Smooth muscle cell (in vitro differentiated cells): ENCODE measurements around the gene SNRPA. TPM values are rescaled to one million over a fixed set of nuclear protein-coding genes. Genes with fewer than 3 reads are reported as not detected.
"Not testable (repeated sequence)": the region's sequence is repeated elsewhere in the genome, so short reads cannot be mapped to it uniquely, and the experiment has no call there.

ENCODE experiments used
- DNase-seq: peaks from one replicate; lab custom pipeline; 2025; ENCODE audit not compliant: unreplicated experiment; lab: John Stamatoyannopoulos, UW
- H2AFZ ChIP-seq: fragments of 200-600 bp; sonication (generic); 2 replicates; pipeline ENCODE4 v1.6.0; 2016; ENCODE audit warnings: antibody characterized with exemption, low read depth, mild to moderate bottlenecking
- H3F3A ChIP-seq: fragments of 200-600 bp; sonication (generic); 2 replicates; pipeline ENCODE4 v1.6.0; 2017; ENCODE audit warnings: antibody characterized with exemption, low read depth
- H3K27ac ChIP-seq: fragments of 200-600 bp; sonication (generic); 2 replicates; pipeline ENCODE4 v1.5.1; 2016; ENCODE audit warnings: low read depth, mild to moderate bottlenecking
- H3K27me3 ChIP-seq: fragments of 200-600 bp; sonication (generic); 2 replicates; pipeline ENCODE4 v1.6.1; 2016; ENCODE audit warnings: low read depth, mild to moderate bottlenecking
- H3K36me3 ChIP-seq: fragments of 200-600 bp; sonication (generic); 2 replicates; pipeline ENCODE4 v1.5.1; 2016; ENCODE audit warnings: low read depth
- H3K4me1 ChIP-seq: fragments of 200-600 bp; sonication (generic); 2 replicates; pipeline ENCODE4 v1.5.1; 2016; ENCODE audit warnings: low read depth
- H3K4me2 ChIP-seq: fragments of 200-600 bp; sonication (generic); 2 replicates; pipeline ENCODE4 v1.6.0; 2016; ENCODE audit warnings: mild to moderate bottlenecking
- H3K4me3 ChIP-seq: fragments of 200-600 bp; sonication (generic); 2 replicates; pipeline ENCODE4 v1.5.1; 2016; ENCODE audit warnings: mild to moderate bottlenecking
- H3K79me2 ChIP-seq: fragments of 200-600 bp; sonication (generic); 2 replicates; pipeline ENCODE4 v1.6.0; 2016; ENCODE audit warnings: low read depth, mild to moderate bottlenecking
- H3K9ac ChIP-seq: fragments of 200-600 bp; sonication (generic); 2 replicates; pipeline ENCODE4 v1.6.0; 2016; ENCODE audit warnings: low read depth
- H3K9me3 ChIP-seq: fragments of 200-600 bp; sonication (generic); replicated peaks from 2 replicates; pipeline ENCODE4 v1.5.1; 2016; ENCODE audit warnings: low read depth
- H4K20me1 ChIP-seq: fragments of 200-600 bp; sonication (generic); 2 replicates; pipeline ENCODE4 v1.6.0; 2016; ENCODE audit warnings: low read depth
- WGBS: methylation state at CpG from one replicate; pipeline ENCODE4 v1.1.7; 2016; ENCODE audit warnings: low lambda C conversion rate; 5-methylcytosine and 5-hydroxymethylcytosine counted together
- polyA plus RNA-seq: library from polyadenylated mRNA; unstranded; fragments of >200 nt; fragmentation: Nextera tagmentation; extraction: Ambion mirVana; gene quantifications from 2 replicates; pipeline ENCODE4 v1.2.1, GENCODE V29; 2016
- total RNA-seq: library from RNA; depleted of rRNA; stranded (reverse); fragments of >200 nt; gene quantifications from 2 replicates; pipeline ENCODE4 v1.2.3, GENCODE V29; 2014
- TF ChIP-seq, protein P1 (sequence below): fragments of 200-600 bp; sonication (generic); IDR thresholded peaks from 2 replicates; pipeline ENCODE4 v1.5.1; 2017; ENCODE audit warnings: borderline replicate concordance, mild to moderate bottlenecking, antibody characterized with exemption; ENCODE audit not compliant: insufficient read depth, poor library complexity, severe bottlenecking

Gene SNRPA
- total and polyA plus RNA-seq, 2 experiments from 2014 or later = 30.3 to 87.7 TPM

GRCh38 chr19:40723661-40724254 is 27.2 kb upstream of the SNRPA start:
- no peak overlapping the region for H2AFZ ChIP-seq
- H3F3A ChIP-seq = no peaks in the 10 kb centered on the region
- H3K79me2 ChIP-seq = peaks cover 79% of the 10 kb centered on the region
- peaks cover 12% of the 10 kb centered on the region for H3K36me3 ChIP-seq
- H3K27ac ChIP-seq = no peak overlapping the region
- no peak for DNase-seq
- no peaks in the 10 kb centered on the region for H3K9me3 ChIP-seq
- H3K4me2 ChIP-seq = no peak overlapping the region
- H4K20me1 ChIP-seq = peaks cover 90% of the 10 kb centered on the region
- H3K9ac ChIP-seq = no peak overlapping the region
- H3K4me1 ChIP-seq = peaks cover 10% of the 10 kb centered on the region
- 97% methylated on average over 5 of the region's 5 CpGs for WGBS
- TF ChIP-seq, protein P1, sequence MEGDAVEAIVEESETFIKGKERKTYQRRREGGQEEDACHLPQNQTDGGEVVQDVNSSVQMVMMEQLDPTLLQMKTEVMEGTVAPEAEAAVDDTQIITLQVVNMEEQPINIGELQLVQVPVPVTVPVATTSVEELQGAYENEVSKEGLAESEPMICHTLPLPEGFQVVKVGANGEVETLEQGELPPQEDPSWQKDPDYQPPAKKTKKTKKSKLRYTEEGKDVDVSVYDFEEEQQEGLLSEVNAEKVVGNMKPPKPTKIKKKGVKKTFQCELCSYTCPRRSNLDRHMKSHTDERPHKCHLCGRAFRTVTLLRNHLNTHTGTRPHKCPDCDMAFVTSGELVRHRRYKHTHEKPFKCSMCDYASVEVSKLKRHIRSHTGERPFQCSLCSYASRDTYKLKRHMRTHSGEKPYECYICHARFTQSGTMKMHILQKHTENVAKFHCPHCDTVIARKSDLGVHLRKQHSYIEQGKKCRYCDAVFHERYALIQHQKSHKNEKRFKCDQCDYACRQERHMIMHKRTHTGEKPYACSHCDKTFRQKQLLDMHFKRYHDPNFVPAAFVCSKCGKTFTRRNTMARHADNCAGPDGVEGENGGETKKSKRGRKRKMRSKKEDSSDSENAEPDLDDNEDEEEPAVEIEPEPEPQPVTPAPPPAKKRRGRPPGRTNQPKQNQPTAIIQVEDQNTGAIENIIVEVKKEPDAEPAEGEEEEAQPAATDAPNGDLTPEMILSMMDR = no peak
- no peak overlapping the region for H3K4me3 ChIP-seq
- no peaks in the 10 kb centered on the region for H3K27me3 ChIP-seq

DNA sequence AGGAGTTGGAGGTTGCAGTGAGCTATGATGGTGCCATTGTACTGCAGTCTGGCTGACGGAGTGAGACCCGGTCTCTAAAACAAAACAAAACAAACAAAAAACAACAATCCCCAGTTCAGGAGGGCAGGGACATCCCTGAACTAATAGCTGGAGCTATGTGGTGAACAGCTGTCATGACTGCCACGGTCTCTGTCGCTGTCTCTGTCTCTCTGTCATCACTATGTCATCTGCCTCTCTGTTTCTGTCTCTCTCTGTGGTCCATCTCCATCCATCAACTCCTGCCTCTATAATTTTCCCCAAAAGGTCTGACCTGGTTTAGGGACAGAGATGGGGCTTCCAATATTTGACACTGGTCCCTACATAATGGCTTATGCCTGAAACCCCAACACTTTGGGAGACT is 26.7 kb upstream of the SNRPA start:
- no peaks in the 10 kb centered on the region for H3F3A ChIP-seq
- DNase-seq = no peak
- no peak overlapping the region for H3K4me3 ChIP-seq
- TF ChIP-seq, protein P1 = no peak
- H3K27me3 ChIP-seq = no peaks in the 10 kb centered on the region
- peaks cover 12% of the 10 kb centered on the region for H3K36me3 ChIP-seq
- no peak overlapping the region for H3K9ac ChIP-seq
- H3K9me3 ChIP-seq = no peaks in the 10 kb centered on the region
- H3K4me2 ChIP-seq = no peak overlapping the region
- H3K4me1 ChIP-seq = peaks cover 7% of the 10 kb centered on the region
- peaks cover 73% of the 10 kb centered on the region for H3K79me2 ChIP-seq
- 92% methylated on average over 4 of the region's 4 CpGs for WGBS
- H3K27ac ChIP-seq = no peak overlapping the region
- peaks cover 93% of the 10 kb centered on the region for H4K20me1 ChIP-seq
- no peak overlapping the region for H2AFZ ChIP-seq

DNA sequence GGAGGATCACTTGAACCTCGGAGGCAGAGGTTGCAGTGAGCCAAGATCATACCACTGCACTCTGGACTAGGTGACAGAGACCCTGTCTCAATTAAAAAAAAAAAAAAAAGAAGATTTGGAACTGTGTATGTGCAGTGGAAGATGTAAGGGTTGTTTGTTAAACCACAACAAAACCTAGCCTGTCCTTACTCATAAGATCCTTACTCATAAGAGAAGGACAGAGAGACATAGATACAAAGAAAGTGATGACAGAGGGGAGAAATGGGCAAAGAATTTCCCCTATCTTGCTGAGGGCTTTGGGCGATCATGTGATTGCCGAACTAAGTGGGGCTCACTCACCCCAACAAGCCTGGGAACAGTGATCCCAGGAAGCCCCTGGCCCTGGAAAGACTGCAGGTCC is 26.1 kb upstream of the SNRPA start:
- Histone ChIP-seq H3K36me3 (peaks cover 14% of the 10 kb centered on the region), H2AFZ (no peak overlapping the region), H3K79me2 (peaks cover 68% of the 10 kb centered on the region), H3K4me2 (no peak overlapping the region), H3K9ac (no peak overlapping the region), H3F3A (no peaks in the 10 kb centered on the region), H3K4me3 (no peak overlapping the region), H3K27me3 (no peaks in the 10 kb centered on the region), H3K9me3 (no peaks in the 10 kb centered on the region), H3K4me1 (peaks cover 2% of the 10 kb centered on the region), H3K27ac (no peak overlapping the region), H4K20me1 (peaks cover 88% of the 10 kb centered on the region)
- TF ChIP-seq, protein P1 = no peak
- WGBS = 95% methylated on average over 3 of the region's 3 CpGs
- no peak for DNase-seq

- H3K4me1 ChIP-seq = no peaks in the 10 kb centered on the region
- no peak overlapping the region for H3K27ac ChIP-seq
- H4K20me1 ChIP-seq = peaks cover 85% of the 10 kb centered on the region
- no peaks in the 10 kb centered on the region for H3K27me3 ChIP-seq
- H2AFZ ChIP-seq = no peak overlapping the region
- WGBS = 93% methylated on average over 4 of the region's 4 CpGs
- DNase-seq = no peak
- TF ChIP-seq, protein P1 = no peak
- no peaks in the 10 kb centered on the region for H3F3A ChIP-seq
- peaks cover 24% of the 10 kb centered on the region for H3K36me3 ChIP-seq
- H3K9ac ChIP-seq = no peak overlapping the region
- no peak overlapping the region for H3K4me2 ChIP-seq
- peaks cover 54% of the 10 kb centered on the region for H3K79me2 ChIP-seq
- no peak overlapping the region for H3K4me3 ChIP-seq
- no peaks in the 10 kb centered on the region for H3K9me3 ChIP-seq
These were observed 24.7 kb upstream of the SNRPA start for GRCh38 chr19:40726279-40726678.

- H3K27ac ChIP-seq, H3K27me3 ChIP-seq: not testable (repeated sequence)
- H3K36me3 ChIP-seq = peaks cover 24% of the 10 kb centered on the region
These were observed 20.9 kb upstream of the SNRPA start for GRCh38 chr19:40730065-40730464.

DNA sequence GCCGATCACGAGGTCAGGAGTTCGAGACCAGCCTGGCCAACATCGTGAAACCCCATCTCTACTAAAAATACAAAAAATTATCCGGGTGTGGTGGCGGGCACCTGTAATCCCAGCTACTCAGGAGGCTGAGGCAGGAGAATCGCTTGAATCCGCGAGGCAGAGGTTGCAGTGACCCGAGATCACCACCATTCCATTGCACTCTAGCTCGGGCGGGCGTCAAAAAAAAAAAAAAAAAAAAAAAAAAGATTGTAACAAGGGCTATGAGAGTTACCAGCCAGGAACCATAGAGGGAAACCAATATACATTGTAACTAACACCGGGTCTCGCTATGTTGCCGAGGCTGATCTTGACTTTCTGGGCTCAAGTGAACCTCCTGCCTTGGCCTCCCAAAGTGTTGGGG is 18.7 kb upstream of the SNRPA start:
- not testable (repeated sequence) for H2AFZ ChIP-seq, H3K27me3 ChIP-seq, H3K4me2 ChIP-seq, H3K4me3 ChIP-seq, H3K9ac ChIP-seq, DNase-seq, H3K9me3 ChIP-seq, H3F3A ChIP-seq, H3K27ac ChIP-seq, H3K79me2 ChIP-seq, H3K4me1 ChIP-seq
- 98% methylated on average over 16 of the region's 16 CpGs for whole genome bisulfite sequencing
- H3K36me3 ChIP-seq = peaks cover 20% of the 10 kb centered on the region
- H4K20me1 ChIP-seq = peaks cover 49% of the 10 kb centered on the region

More at GRCh38 chr19:40730065-40730464, 20.9 kb upstream of the SNRPA start:
- not testable (repeated sequence) for H3K4me2 ChIP-seq, H3K4me3 ChIP-seq, H3K4me1 ChIP-seq, H3K9me3 ChIP-seq, H2AFZ ChIP-seq, DNase-seq, H3K9ac ChIP-seq, H3F3A ChIP-seq
- Histone ChIP-seq H3K79me2 (peaks cover 18% of the 10 kb centered on the region), H4K20me1 (peaks cover 68% of the 10 kb centered on the region)
- WGBS = 96% methylated on average over 5 of the region's 5 CpGs
